ENCODE measurements around the gene SEMA4A.

DNA sequence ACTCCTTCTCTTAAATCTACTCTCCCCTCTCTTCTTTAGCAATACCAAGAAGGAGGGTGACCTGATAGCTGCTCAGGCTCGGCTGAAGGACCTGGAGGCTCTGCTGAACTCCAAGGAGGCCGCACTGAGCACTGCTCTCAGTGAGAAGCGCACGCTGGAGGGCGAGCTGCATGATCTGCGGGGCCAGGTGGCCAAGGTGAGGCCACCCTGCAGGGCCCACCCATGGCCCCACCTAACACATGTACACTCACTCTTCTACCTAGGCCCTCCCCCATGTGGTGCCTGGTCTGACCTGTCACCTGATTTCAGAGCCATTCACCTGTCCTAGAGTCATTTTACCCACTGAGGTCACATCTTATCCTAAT is 22.8 kb upstream of the SEMA4A start:
- TF ChIP-seq, protein P1, sequence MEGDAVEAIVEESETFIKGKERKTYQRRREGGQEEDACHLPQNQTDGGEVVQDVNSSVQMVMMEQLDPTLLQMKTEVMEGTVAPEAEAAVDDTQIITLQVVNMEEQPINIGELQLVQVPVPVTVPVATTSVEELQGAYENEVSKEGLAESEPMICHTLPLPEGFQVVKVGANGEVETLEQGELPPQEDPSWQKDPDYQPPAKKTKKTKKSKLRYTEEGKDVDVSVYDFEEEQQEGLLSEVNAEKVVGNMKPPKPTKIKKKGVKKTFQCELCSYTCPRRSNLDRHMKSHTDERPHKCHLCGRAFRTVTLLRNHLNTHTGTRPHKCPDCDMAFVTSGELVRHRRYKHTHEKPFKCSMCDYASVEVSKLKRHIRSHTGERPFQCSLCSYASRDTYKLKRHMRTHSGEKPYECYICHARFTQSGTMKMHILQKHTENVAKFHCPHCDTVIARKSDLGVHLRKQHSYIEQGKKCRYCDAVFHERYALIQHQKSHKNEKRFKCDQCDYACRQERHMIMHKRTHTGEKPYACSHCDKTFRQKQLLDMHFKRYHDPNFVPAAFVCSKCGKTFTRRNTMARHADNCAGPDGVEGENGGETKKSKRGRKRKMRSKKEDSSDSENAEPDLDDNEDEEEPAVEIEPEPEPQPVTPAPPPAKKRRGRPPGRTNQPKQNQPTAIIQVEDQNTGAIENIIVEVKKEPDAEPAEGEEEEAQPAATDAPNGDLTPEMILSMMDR (IDR thresholded peaks at IDR 0.05): peak; percentile 0; the same call in 1 of the 2 replicates
- TF ChIP-seq YY1 (IDR thresholded peaks at IDR 0.05; ENCODE audit: low read depth) (no peak), NFIC (IDR thresholded peaks at IDR 0.05; ENCODE audit: borderline replicate concordance) (no peak), TAF1 (IDR thresholded peaks at IDR 0.05; ENCODE audit: borderline replicate concordance, low read depth, low read length) (no peak), RFX5 (IDR thresholded peaks at IDR 0.05; ENCODE audit: low read length) (no peak), SMC3 (IDR thresholded peaks at IDR 0.05; ENCODE audit: low read depth, low read length) (no peak), JUND (IDR thresholded peaks at IDR 0.05) (no peak)
- TF ChIP-seq, protein P2, sequence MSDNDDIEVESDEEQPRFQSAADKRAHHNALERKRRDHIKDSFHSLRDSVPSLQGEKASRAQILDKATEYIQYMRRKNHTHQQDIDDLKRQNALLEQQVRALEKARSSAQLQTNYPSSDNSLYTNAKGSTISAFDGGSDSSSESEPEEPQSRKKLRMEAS (IDR thresholded peaks at IDR 0.05; ENCODE audit: low read depth): no peak
